Stimulated activated CD4-positive, alpha-beta T cell treated with anti-CD3 and anti-CD28 coated beads, Interleukin-1b, Interleukin-23, amount 100 ng/mL, for 4 hours (primary cell): ENCODE data around the gene PSMA6.

Experiments used
- DNase-seq, 2 donors: peaks; one replicate each; pipeline ENCODE4 v3.0.0-alpha.2; 2020; ENCODE audit warnings: low read depth in 2 of 2

The PSMA6 gene

GRCh38 chr14:35367056-35367372 is 74.8 kb downstream of the PSMA6 start:
- DNase-seq = no peak
